ENCODE measurements around the gene TMEM178B.
"Not testable (repeated sequence)": the region's sequence is repeated elsewhere in the genome, so short reads cannot be mapped to it uniquely, and the experiment has no call there.

TMEM178B gene

DNA sequence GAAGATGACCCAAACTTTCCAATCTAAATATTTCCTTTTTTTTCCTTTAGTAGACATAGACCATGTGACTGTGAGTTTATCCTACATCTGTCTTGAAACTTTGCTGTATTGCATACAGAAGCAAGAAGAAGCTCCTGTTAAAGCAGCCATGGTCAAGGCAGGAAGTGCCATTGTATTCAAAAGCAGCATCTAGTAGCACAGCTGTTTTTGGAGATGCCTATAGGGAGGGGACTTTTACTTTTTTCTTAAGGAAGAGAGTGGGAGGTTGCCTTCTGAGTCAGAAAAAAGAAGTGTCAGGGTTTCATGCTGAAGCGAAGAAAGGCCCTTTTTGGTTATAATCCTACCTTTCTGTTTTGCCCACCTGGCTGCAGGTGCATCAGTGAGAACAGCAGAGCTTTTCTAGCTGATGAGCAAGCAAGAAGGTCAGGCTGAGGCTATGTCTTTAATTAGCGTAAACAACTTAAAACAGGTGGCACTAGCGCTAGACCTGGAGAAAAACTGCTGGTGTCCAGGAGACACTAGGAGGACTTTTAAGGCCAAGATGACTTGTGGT lies 243.2 kb downstream of the TMEM178B start:
- DNase-seq = no peak

DNA sequence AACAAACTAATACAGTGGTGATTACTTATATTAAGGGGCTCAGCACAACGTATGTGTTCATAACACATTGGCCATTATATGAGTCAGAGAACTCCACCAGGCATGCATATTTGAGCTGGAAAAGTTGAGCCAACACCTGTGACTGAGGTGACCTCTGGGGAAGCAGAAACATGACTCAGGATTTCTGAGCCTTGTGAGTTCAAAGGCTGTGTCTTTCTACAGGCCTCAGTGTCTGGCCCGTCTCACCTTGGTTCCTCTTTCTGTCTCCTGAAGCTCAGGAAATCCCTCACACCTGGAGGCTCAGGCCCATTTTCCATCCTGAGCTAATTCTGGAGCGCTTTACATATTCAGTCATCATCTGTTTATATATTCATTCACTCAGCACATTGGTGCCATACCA lies 246.4 kb downstream of the TMEM178B start:
- no peak for DNase-seq

DNA sequence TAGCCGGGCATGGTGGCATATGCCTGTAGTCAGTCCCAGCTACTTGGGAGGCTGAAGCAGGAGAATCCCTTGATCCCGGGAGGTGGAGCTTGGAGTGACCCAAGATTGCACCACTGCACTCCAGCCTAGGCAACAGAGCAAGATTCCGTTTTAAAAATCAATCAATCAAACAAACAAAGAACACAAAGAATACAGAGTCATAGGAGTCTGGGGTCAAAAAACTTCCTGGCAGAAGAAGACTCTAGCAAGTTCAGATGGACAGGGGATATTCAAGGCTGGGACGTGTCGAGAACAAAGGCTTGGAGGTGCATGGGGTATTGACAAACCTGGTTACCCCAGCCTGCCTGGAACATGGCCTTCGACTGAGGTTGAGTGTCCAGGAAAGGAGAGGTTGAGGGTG lies 248.5 kb downstream of the TMEM178B start:
- DNase-seq = no peak

DNA sequence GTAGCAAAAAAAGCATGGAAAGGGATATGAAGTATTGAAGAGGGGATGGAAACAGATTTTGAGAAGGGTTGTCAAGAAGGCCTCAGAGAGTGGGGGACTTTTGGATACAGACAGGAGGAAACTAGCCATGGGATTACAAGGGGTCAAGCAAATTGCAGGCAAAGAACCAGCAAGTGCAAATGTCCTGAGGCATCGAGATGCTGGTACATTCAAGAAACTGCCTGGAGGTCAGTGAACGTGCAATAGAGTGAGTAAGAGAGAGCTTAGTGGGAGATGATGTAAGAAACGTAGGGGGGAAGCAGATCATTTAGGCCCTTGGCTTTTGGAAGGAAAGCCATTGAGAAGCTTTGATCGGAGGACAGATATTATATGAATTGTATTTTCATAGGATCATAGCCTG lies 250.0 kb downstream of the TMEM178B start:
- DNase-seq = no peak

DNA sequence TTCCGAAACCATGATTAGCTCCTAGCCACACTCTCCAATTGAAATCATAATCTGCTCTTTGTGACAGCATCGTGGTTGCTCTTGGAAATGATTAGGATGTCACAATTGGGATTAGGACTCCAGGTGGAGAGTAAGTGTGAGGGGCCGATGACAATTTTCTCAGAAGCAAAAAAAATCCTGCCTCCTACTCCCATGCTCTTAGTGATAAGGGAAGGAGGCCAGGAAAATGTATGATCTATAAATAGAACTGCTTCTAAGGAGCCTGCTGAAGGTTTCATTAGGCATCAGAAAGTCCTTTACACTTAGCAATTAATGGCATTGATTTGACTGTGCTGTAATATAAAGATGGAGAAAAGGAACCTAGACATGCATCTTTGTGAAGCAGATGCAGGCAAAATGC lies 251.0 kb downstream of the TMEM178B start:
- no peak for DNase-seq

DNA sequence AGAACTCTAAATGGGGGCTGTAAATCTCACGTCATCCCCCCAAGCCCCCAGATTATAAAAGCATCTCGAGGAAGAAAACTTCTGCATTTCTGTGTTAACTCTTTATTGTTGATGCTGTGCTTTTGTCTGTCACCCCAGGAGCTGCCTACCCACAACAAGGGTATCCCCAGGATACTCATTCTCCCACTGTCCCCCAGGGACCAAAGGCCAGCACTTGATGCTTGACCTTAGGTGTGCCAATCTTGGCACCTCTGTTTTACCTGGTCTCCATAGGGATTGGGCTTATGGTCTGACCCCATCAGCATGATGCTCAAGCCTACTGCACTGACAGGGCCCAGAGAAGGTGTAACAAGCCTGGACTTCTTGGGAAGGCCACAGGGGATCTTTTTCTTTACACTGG lies 251.4 kb downstream of the TMEM178B start:
- no peak for DNase-seq

DNA sequence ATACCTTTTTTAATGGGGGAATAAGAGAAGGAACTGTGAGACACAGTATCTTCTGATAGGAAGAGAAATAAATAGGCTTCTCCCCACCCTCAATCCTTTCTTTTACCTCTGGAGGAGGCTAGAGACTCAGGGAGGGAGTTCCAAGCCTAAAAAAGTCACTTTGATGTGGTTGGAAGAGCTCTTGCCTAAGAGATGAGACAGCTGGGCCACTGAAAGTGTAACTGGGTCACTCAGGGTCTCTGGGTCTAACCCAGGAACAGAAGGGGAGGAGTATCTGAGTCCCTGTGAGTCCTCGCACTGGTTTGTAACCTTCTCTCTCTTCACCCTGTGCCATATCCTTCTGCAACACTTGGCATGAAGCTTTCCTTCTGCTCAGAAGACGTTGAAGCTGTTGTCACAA lies 254.4 kb downstream of the TMEM178B start:
- no peak for DNase-seq

DNA sequence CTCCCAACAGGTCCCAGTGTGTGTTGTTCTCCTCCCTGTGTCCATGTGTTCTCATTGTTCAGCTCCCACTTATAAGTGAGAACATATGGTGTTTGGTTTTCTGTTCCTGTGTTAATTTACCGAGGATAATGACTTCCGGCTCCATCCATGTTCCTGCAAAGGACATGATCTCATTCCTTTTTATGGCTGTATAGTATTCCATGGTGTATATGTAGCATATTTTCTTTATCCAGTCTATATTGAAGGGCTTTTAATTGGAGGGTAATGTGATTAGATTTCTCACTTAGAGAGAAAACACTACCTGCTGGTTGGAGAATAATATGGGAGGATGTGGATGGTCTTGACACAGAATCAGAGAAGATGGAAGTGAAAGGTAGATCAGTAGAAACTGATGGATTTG lies 256.4 kb downstream of the TMEM178B start:
- not testable (repeated sequence) for DNase-seq

DNA sequence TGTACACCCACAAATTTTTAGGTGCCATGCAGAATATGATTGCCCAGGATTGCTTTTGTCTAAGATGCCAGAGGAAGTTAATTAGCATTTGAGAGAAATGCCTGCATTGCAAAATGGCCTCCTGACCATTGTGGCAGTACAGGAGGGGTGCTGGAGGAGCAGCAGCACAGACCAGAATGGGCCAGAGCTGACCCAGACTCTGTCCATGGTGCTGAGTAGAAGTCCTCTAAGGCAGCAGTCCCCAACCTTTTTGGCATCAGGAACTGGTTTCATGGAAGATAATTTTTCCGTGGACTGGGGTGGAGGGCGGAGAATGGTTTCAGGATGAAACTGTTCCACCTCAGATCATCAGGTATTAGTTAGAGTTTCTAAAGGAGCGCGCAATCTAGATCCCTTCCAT lies 259.6 kb downstream of the TMEM178B start:
- DNase-seq = no peak

DNA sequence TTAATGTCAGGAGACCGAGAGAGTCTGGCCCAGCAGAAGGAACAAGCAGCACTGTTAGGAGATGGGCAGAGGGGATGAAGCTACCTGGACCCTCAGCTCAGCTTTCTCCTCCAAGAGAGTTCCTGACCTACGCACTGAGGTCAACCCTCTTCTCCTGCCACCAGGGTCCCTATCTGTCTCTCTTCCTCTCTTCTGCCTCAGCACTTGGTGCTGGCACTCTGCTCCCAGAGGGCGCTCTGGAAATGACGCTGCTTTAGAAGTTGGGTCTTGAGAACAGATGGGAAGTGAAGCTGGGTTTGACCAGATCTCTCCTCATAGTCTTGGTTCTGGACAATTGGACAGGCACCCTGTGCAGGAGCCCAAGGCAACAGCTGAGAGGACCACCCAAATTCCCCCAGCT lies 261.3 kb downstream of the TMEM178B start:
- DNase-seq = no peak

DNA sequence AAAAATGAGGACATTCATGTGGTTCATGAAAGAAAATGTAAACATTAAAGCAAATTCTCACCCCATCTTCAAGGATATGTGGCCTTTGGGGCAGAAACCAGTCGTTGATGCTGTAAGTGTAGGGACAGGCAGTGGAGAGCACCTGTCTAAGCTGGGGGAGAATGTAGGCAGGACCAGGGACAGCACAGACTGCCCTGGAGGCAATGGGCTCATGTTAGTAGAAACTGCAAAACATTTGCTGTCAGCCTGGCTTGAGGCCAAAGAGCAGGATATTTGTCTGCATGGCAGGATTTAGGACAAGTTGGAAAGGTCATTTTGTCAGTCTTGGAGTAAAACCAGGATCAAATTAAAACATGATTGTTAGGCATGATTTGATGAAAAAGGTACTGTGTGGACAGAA lies 265.7 kb downstream of the TMEM178B start:
- no peak for DNase-seq

DNA sequence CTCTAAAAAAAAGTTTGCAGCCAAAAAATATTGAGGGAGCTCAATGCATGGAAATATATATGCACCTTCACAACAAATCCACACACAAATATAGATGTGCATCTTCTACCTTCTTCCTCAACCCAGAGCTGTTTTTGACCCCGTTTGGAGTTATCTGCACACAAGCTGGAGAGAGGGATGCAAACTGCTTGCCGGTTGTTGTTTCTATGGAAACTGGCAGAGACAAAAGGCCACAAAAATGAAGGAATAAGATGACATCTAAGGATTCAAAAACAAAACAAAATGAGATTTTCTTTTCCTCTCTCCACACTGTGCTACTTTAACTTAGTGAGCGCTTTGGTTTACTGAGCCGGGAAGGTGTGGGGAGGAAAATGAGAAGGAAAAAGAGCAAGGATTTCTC lies 267.1 kb downstream of the TMEM178B start:
- no peak for DNase-seq

DNA sequence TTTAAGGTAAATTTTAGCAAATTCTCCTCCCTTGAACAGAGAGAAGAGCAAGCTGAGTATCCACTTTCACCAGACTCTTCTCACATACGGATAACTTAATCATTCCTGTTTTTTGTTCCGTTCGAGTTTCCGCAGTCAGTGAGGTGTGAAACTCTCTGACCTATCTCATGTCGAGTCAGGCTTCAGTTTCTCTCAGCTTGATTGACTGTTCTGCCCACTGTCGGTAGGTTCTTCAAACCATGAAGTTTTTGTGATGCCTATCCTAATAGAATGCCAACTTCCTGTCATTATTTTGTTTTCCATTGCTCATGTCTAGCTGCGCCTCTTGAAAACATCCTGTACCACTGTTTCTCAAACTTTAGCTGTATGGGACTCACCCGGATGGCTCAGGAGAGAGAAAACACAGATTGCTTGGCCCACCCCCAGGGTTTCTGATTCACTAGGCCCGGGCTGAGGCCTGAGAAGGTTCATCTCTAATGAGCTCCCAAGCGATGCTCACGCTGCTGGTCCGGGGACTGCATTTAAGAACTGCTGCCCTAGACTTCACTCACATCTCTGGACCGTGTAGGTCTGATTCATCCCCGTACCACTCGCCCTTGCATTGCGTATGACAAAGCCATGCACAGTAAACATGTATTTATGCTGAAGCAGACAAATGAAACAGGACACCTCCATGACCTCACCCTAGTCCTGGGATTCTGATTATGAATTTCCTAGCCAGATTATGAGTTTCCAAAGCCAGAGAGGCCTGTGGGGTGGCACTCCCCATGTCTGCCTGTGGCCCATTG lies 269.0 kb downstream of the TMEM178B start:
- DNase-seq = no peak

DNA sequence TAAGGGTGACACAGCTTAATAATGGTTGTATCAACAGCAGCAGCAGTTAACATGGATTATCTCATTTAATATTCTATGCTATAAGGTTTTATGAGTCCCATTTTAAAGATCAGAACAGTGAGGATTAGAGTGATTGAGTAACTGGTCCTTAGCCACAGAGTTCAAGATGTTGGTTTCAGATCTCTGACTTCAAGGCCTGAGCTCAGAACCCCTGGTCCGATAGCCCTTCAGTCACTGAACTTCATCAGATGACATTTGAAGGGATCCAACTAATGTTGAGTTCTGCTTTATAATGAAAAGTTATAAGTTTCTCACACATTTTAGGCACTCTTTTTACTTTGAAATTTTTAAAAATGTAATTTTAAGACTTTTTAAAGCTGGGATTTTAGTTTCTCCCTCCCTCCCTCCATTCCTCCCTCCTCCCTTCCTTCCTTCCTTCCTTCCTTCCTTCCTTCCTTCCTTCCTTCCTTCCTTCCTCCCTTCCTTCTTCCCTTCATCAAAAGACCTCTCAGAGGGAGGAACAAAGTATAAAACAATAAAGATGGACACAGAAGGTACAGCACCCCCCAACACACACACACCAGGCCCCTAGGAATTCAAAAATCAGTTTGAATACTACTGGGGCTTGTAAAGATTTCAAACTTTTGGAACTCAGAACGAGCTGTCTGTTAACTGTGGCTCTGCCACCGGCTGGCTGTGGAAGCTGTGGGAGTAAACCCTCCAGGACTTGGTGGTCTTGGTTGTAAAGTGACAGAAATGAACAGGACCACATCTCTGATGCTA lies 270.5 kb downstream of the TMEM178B start:
- no peak for DNase-seq

DNA sequence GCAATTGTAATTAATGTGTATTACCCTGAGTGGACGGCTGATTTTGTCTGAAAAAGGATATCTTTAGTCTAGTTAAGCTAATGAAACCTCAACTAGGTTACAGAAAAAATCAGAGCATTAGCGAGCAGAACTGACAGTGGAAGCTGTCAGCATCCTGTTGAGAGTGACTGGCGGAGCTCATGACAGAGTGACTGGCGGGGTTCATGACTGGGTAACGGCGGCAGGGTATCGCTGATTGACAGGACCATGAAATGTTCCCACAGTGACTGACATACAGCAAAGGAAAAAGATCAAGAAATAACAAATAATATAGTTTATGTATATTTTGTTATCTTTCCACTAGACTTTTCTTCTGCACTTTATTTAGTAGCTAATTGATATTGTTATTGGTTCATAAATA lies 274.9 kb downstream of the TMEM178B start:
- no peak for DNase-seq

DNA sequence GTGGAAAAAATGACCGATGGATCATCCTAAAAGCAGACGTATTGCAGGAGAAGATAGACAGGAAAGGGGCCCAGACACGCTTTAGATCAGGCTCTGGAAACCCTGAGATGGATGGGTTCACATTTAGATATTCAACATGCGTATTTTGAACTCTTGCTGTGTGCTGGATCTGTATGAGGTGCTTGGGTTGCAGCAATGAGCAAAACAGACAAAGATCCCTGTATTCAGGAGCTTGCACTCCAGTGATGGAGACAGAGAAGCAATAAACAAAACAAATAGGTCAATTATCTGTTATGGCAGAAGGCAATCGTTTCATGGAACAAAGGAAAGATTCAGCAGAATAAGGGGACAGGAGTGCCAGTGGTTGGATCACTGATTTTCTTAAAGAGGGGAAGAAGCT lies 275.5 kb downstream of the TMEM178B start:
- no peak for DNase-seq

DNA sequence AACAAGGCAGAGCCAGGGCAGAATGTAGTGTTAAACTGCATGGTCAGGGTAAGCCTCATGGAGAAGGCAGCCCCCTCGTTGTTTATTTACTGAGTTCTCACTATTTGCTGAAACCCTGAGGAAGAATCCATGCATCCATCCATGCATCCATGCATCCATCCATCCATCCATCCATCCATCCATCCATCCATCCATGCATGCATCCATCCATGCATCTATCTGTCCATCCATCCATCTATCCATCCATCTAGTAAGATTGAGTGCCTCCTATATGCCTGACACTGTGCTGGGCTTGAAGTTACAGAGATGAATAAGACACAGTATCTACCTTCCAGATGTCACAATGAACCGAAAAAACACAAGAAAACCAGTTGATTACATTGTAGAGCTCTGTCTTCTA lies 275.9 kb downstream of the TMEM178B start:
- DNase-seq = no peak

DNA sequence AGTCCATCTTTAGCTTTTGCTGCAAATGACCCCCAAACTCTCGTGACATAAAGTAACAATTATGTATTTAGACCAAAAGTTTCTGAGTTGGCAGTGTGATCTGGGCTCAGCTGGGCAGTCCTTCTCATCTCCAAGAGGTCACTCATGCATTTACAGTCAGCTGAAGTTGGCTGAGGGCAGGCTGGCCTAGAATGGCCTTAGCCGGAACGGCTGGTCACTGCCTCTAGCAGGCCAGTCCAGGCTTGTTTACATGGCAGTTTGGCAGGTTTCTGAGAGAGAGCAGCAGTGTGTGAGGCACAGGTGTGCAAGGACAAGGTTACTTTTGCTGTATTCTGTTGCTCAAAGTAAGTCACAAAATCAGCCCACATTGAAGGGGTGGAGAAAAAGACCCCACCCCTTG lies 277.3 kb downstream of the TMEM178B start:
- no peak for DNase-seq

DNA sequence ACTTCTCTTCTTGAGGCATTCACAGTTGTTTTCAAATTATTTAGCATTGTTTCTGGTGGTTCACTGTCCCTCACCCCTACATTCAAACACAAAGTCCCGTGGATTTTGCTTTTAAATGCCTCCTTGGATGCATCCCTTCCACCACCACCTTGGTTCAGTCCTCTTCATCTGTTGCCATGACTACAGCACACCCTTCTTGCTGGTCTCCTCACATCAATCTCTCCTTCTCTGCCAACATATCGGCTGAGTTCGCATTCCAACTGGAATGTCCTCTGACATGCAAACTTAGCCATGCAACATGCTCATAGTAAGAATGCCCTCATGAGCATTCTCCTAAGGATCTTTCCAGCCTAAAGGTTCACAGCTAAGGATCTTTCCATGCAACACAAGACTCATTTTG lies 279.1 kb downstream of the TMEM178B start:
- no peak for DNase-seq

DNA sequence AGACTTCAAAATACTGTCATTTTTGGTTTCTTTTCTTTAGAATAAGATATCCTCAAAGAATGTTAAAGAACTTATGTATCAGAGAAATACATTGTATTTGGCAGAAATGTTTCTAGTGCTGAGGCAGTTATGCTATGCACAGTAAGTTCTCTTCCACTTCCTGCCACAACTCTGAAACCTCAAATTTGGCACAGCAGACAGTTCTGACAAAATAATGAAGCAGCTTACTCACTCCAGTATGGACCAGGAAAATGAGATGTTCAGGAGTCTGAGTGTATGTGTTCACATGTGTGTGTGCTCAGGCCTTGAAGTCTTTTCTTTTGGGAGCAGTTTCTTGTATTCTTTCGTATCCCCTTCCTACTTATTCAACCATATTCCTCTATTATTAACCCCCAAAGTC lies 280.4 kb downstream of the TMEM178B start:
- no peak for DNase-seq

DNA sequence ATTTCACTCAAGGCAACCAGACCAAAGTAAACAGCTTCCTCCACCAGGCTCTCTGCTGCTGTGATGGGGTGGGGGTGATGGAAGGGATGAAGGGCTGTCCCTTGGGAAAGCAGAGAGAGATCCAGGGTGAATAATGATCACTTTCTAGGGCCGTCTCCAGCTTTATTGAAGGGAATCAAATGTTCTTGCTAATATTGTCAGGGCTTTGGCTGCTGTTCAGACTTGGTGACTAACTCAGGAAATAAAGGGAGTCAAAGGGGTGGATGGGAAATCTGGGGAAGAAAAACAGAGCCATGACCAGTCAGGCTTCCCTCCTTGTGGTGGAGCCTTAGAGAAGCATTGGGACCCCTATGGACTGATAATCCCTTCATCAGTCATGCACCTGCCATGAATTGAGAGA lies 281.2 kb downstream of the TMEM178B start:
- no peak for DNase-seq

DNA sequence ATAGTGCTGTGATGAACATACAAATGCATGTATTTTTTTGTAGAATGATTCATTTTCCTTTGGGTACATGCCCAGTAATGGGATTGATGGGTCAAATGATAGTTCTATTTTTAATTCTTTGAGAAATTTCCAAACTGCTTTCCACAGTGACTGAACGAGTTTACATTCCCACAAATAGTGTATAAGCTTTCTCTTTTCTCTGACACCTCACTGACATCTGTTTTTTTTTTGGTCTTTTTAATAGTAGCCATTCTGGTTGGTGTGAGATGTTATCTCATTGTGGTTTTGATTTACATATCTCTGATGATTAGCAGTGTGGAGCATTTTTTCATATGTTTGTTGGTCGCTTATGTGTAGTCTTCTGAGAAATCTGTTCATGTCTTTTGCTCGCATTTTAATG lies 282.3 kb downstream of the TMEM178B start:
- no peak for DNase-seq

DNA sequence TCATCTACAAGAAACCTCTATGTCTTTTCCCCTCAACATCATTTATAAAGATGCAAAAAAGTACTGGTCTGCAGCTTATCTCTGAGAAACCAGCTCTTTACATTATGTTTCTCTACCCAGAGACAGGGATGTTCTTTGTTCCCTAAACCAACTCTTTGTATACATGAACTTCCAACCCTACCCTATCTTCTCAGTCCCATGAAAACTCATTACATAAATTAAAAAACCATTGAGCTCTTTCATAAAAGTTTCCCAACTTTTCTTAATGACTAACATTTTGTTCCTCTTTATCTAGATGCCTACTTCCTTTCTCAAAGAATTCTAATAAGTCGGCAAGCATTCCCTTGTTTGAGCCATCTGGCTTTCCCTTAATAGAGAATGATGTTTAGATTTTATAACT lies 284.5 kb downstream of the TMEM178B start:
- no peak for DNase-seq

DNA sequence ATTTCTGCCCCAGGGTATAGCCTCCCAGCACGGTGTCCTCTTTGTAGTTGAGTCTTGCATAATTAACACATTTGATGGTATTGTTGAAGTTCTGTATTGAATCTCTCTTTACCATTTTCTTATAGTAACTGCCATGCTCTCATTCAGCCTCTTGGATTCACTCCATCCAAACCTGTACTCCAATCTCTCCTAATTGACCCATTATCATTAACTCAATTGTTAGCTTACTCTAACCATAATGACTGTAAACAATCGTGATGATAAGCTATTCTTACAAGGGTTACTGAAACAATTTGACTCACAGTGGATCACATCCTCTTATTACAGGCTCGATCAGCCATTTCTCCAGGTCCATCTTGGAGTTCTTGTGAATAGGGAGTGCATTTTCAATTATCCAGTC lies 285.4 kb downstream of the TMEM178B start:
- no peak for DNase-seq
